Measurements from ENCODE around the gene FOXS1. TPM values are rescaled to one million over a fixed set of nuclear protein-coding genes. Genes with fewer than 3 reads are reported as not detected.
A peak's percentile ranks its signal among the peaks of the same experiment; 100 is the strongest.

FOXS1 gene
- total RNA-seq, 1 experiment from 2014 or later, result not detected

DNA sequence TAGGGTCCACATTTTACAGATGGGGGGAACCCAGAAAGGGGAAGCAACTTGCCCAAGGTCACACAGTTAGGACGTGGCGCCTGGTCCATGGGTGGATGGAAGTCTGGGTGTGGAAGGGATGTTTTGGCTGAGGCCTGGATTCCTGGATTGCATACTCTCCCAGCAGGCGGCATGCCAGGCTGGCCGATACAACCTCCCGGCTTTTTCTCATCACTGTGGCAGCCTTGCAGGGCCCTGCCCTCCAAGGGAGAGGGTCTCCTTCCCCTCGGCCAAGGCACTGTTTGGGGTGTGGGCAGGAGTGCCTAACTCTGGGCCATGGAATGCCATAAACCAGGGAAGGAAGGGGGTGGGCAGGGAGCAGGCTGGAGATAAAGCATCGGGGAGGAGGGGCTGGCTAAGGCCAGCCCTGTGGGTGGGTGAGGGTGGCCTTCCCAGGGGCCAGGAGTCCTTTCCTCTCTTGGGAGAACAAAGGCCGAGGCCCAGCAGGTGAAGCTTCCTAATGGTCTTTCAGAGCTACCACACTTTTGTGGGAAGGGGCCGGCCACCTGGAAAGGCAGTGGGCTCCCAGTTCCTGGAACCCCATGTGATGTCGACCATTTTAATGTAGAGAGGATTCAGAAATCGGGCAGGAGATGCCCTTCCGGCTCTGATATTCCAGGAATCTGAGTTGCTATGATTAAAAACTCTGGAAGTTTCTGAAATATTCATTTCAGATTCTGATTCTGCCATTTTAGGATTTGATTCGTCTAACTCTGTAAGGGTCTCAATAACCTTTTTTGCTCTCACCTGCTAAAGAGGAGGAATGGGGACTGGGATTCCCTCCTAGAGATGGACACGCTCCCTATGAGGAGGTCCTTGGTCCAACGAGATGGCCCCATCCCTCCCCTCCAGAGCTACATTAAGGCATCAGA lies 4.2 kb downstream of the FOXS1 start:
- ChIA-PET POLR2A (ENCODE audit: unreplicated experiment) (no interaction called here), CTCF (interaction anchor here (0.5 to 0.7 kb wide), 2 partner anchors 12 to 199 kb away, joined by 4 read pairs; no protein-coding TSS in a partner anchor)
- Histone ChIP-seq H3K4me1 (ENCODE audit: insufficient read depth, low read length) (peaks cover 26% of the 10 kb centered on the region), H3K9me3 (ENCODE audit: low read length) (no peaks in the 10 kb centered on the region), H3K4me3 (ENCODE audit: low read length) (no peak overlapping the region), H3K9ac (ENCODE audit: low read length) (no peak overlapping the region), H3K4me2 (ENCODE audit: low read length) (peak overlapping the region; percentile 61), H2AFZ (ENCODE audit: low read length) (no peak overlapping the region), H3F3A (ENCODE audit: low read length, unreplicated experiment) (no peaks in the 10 kb centered on the region), H4K20me1 (ENCODE audit: low read length) (no peaks in the 10 kb centered on the region), H3K9me2 (replicated peaks; ENCODE audit: low read length) (no peaks in the 10 kb centered on the region), H3K36me3 (ENCODE audit: low read depth, low read length) (no peaks in the 10 kb centered on the region), H3K27me3 (ENCODE audit: low read length) (no peaks in the 10 kb centered on the region), H3K27ac (ENCODE audit: low read length) (no peak overlapping the region), H3K79me2 (ENCODE audit: low read length) (no peaks in the 10 kb centered on the region)
- BruUV-seq (replicated peaks), result no TSS peak
- DNase-seq (no peak), ATAC-seq (no peak)
- intact Hi-C loops (cut with micrococcal nuclease), result no loop called here
- no peak for TF ChIP-seq CTCF (conservative IDR thresholded peaks at IDR 0.05; ENCODE audit: low read depth, low read length)
- TF ChIP-seq EZH2 (IDR thresholded peaks at IDR 0.05; ENCODE audit: low read length, unreplicated experiment), result no peak
- TF ChIP-seq EZH2phosphoT487 (IDR thresholded peaks at IDR 0.05; ENCODE audit: borderline replicate concordance, low read length), result no peak

- no peak for DNase-seq
- intact Hi-C loops (cut with micrococcal nuclease), result loop anchor here (5.0 kb wide), 1 partner anchor 113 kb away; no protein-coding TSS in a partner anchor
- CTCF ChIA-PET, result no interaction called here
Measured at GRCh38 chr20:31839782-31840487, 5.5 kb downstream of the FOXS1 start.

More at GRCh38 chr20:31839782-31840487, 5.5 kb downstream of the FOXS1 start:
- no peak for ATAC-seq
- H3K4me2 ChIP-seq (ENCODE audit: low read length), result no peak overlapping the region
- 0 out of 2 replicates have a peak, but pooled peaks cover 3% of the 10 kb centered on the region for H4K20me1 ChIP-seq (ENCODE audit: low read length)
- no peaks in the 10 kb centered on the region for H3K27me3 ChIP-seq (ENCODE audit: low read length)
- no peaks in the 10 kb centered on the region for H3F3A ChIP-seq (ENCODE audit: low read length, unreplicated experiment)
- H3K36me3 ChIP-seq (ENCODE audit: low read depth, low read length), result no peaks in the 10 kb centered on the region
- H3K9ac ChIP-seq (ENCODE audit: low read length), result no peak overlapping the region
- BruUV-seq (replicated peaks), result no TSS peak
- H3K27ac ChIP-seq (ENCODE audit: low read length), result no peak overlapping the region
- no peaks in the 10 kb centered on the region for H3K79me2 ChIP-seq (ENCODE audit: low read length)
- no peaks in the 10 kb centered on the region for H3K9me3 ChIP-seq (ENCODE audit: low read length)
- peaks cover 37% of the 10 kb centered on the region for H3K4me1 ChIP-seq (ENCODE audit: insufficient read depth, low read length)
- no peak overlapping the region for H3K4me3 ChIP-seq (ENCODE audit: low read length)
- no peak for TF ChIP-seq EZH2phosphoT487 (IDR thresholded peaks at IDR 0.05; ENCODE audit: borderline replicate concordance, low read length)
- TF ChIP-seq CTCF (conservative IDR thresholded peaks at IDR 0.05; ENCODE audit: low read depth, low read length), result no peak
- no peak for TF ChIP-seq EZH2 (IDR thresholded peaks at IDR 0.05; ENCODE audit: low read length, unreplicated experiment)
- H3K9me2 ChIP-seq (replicated peaks; ENCODE audit: low read length), result no peaks in the 10 kb centered on the region
- POLR2A ChIA-PET (ENCODE audit: unreplicated experiment), result no interaction called here
- H2AFZ ChIP-seq (ENCODE audit: low read length), result no peak overlapping the region
